HG02588 (cell line): ENCODE measurements around the gene CARD8.
A peak's percentile ranks its signal among the peaks of the same experiment; 100 is the strongest.
"Not testable (repeated sequence)": the region's sequence is repeated elsewhere in the genome, so short reads cannot be mapped to it uniquely, and the experiment has no call there.

Experiments
- ATAC-seq: cut with Tn5 transposase; IDR thresholded peaks from one replicate; pipeline ENCODE4 v1.9.1; 2021; ENCODE audit warnings: mild to moderate bottlenecking, moderate library complexity; ENCODE audit not compliant: unreplicated experiment

CARD8 gene

DNA sequence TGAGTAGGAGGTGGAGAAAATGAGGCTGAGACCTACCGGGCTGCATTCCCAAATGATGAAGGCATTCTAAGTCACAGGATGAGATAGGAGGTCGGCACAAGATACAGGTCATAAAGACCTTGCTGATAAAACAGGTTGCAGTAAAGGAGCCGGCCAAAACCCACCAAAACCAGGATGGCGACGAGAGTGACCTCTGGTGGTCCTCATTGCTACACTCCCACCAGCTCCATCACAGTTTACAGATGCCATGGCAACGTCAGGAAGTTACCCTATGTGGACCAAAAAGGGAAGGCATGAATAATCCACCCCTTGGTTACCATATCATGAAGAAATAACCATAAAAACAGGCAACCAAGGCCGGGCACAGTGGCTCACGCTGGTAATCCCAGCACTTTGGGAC is 9.6 kb upstream of the CARD8 start:
- ATAC-seq, result not testable (repeated sequence)

DNA sequence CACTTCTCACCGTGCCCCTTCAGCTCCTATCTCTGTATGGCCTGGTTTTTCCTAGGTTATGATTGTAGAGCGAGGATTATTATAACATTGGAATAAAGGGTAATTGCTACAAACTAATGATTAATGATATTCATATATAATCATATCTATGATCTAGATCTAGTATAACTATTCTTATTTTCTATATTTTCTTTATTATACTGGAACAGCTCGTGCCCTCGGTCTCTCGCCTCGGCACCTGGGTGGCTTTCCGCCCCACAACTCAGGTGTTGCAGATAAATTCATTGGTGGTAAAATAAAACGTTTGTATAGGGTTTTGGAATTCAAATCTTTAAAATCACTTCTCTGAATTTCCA is 4.6 kb upstream of the CARD8 start:
- not testable (repeated sequence) for ATAC-seq

DNA sequence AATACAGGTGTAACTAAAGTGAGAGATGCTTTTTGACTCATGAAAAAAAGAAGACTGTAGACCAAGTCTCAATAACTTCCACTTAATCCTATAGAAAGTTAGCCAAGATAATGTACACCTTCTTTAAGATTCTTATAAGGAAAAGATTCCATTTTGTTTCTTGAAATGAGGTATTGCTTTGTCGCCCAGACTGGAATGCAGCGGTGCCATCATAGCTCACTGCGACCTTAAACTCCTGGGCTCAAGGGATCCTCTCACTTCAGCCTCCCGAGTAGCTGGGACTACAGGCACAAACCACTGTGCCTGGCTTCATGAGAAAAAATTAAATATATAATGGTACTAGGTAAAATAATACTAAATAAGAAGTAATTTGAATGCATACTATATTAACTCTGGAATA is 3.3 kb upstream of the CARD8 start:
- not testable (repeated sequence) for ATAC-seq

DNA sequence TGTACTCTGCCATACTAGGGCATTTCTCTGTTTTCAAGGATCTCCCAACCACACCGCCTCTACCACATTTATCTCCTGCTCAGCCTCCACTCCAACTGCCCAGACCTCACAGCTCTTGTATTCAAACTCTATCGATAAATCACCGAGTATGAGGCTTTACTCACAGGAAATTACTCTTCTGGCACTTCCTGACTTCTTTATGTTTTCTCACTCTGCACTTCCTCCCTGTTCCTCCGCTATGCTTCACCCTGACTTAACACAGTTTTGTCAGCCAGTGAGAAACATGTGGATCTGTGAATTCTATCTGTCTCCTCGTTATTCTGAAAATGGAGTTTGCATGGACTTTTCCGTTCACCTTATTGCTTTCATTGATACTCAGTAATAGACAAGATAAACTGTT is 2.6 kb upstream of the CARD8 start:
- no peak for ATAC-seq

DNA sequence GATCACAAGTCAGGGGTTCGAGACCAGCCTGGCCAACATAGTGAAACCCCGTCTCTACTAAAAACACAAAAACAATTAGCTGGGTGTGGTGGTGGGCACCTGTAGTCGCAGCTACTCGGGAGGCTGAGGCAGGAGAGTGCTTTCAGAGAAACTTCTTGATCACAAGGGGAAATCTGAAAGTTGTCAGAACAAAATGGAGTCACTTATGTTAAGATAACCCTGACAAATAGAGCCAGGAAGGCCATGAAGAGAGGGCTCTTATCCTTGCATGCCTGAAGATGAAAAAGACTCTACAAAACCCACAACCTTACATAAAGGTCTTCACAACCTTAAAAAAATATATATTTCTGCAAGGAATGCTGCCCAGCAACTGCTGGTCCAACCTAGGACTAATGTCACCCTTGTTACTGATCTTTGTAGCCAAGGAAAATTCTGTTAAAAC is 1.2 kb downstream of the CARD8 start:
- no peak for ATAC-seq

DNA sequence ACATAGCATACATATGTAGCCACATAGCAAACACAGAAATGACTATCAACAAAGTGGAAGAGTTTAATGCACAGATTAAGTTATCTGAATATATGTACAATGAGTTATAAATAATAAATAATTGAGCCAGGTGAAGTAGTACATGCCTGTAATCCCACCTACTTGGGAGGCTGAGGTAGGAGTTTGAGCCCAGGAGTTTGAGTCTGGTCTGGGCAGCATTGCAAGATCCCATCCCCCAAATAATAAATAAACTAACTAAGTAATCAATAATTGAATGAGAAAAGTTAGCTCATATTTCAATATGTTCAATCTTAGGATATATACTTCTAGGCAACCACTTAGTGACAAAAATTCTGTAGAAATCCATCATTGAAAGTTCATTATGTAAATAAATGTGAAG is 1.7 kb downstream of the CARD8 start:
- ATAC-seq, result no peak

DNA sequence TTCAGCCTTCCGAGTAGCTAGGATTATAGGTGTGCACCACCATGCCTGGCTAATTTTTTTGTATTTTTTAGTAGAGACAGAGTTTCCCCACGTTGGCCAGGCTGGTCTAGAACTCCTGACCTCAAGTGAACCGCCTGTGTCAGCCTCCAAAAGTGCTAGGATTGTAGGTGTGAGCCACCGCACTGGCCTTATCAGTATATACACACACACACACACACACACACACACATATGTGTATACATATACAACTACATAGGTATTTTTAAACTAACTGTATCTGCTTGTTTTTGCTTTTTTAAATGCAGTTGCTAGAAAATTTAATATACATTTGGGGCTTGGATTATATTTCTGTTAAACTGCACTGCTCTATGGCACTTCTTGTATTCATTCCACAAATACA is 3.1 kb downstream of the CARD8 start:
- no peak for ATAC-seq

DNA sequence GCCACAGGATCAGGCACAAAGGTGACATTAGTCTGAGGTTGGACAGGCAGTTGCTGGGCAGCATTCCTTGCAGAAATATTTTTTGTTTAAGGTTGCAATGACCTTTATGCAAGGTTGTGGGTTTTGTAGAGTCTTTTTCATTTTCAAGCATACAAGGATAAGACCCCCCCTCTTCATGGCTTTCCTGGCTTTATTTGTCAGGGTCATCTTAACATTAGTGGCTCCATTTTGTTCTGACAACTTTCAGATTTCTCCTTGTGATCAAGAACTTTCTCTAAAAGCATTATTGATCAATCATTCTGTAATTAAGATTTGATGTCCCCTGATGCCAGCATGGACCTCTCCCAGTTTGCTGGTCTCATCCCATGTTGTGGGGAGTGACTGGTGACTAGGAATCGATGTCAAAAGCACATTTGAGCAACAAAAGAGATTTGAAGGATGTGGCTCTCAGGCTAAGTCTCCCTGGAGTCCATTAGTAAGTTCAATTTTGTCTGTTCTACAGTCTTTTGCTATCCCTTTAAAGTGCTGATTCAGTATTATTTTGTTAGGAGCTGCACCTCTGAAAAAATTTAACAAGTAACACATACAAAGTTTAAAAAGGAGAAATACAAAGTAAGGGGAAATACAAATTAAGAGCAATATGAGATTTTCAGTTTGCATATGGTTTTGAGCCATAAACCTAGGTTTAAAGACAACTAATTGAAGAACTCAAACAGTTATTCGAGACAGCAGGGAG is 5.3 kb downstream of the CARD8 start:
- ATAC-seq, result no peak

DNA sequence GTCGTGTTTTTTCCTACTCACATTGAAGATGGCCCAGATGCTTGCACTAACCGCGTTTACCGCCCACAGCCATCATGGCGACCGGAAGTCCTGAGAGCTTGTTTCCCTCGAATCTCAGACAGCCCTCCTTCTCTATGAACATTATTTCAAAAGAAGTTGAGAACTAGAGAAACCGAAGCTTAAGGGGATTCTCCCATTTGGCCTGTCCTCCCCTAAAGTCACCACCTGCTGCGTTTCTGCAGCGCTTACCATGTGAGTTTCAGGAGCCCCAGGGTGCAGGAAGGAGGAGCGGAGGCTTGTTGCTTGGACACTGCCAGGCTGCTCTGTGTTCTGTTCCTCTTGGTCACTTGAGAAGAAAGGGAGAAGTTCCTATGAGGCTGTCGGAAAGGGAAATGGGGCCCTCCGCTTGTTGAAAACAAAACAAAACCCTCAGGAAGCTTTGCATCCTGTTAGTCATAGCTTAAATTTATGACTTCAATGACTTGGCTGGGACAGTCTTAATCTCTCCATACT is 6.2 kb downstream of the CARD8 start:
- peak; percentile 82 for ATAC-seq

DNA sequence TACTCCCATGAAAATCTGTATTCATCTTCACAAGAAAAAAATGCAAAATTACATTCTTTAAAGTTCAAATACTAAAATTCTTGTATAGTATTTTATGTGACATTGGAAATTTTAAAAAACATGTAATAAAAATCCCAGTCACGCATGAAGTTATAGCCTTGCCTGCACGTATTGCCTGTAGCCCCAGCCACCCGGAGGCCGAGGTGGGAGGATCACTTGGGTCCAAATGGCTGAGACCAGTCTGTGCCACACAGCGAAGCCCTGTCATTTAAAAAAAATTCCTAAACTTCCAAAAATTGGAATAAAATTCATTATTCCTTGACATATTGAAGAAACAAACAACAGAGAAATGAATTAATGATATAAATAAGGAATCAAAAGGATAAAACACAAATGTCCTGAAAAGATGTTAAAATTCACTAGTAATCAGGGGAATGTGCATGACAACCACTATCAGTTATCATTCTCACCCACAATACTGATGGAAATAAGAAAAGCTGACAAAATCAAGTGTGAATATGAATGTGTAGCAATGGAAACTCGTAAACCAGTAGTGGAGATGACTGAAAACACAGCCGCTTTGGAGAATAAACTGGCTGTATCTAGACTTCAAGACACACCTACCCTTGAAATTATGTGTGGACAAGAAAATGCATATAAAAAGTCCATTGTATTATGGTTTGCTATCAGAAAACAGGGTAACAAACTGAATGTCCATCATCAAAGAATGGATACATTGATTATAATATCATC is 7.5 kb downstream of the CARD8 start:
- ATAC-seq, result no peak

DNA sequence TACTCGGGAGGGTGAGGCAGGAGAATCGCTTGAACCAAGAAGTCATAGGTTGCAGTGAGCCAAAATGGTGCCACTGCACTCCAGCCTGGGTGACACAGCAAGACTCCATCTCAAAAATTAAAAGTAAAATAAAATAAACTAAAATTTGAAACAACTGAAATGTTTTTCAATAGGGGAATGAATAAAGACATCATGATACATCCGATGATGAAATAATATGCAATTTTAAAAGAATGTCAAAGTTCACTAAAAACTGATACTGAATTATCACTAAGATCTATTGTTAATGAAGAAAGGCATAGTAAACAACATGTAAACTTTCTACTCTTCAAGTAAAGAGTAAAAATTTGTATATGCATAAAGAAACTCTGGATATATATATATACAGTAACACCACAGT is 8.5 kb downstream of the CARD8 start:
- ATAC-seq, result no peak

DNA sequence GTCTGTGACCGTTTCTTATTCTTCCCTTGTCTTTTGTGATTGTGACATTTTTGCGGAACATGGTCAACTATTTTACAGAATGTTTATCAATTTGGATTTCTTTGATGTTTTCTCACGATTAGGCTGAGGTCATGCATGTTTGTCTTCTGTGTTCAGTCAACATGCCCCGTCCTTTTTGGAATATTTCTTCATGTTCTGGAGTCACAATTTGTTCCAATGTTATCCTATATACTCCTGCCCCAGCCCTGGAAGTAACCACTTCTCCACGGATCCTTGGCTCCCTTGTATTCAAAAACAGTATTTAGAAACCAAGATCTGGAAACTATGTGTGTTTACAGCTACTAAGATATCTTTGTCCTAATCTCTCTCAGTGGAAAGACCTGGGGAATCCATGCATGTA is 9.6 kb downstream of the CARD8 start:
- no peak for ATAC-seq

DNA sequence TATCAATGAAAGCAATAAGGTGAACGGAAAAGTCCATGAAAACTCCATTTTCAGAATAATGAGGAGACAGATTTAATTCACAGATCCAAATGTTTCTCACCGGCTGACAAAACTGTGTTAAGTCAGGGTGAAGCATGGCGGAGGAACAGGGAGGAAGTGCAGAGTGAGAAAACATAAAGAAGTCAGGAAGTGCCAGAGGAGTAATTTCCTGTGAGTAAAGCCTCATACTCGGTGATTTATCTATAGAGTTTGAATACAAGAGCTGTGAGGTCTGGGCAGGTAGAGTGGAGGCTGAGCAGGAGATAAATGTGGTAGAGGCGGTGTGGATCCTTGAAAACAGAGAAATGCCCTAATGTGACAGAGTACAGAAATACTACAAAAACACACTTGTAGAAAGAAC is 11.4 kb downstream of the CARD8 start:
- ATAC-seq, result no peak

DNA sequence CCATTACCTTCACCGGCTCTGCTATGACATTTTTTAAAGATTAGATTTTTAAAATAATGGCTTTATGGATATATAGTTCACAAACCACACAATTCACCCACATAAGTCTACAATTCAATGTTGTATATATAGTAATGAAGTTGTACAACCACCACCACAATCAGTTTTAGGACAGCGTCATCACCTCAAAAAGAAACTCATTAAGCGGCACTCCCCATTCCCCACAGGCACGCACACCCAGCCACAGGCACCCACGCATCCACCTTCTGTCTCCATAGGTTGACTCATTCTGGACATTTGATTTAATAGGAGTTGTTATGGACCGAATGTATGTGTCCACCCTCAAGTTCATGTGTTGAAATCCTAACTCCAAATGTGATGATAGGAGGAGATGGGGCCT is 13.9 kb downstream of the CARD8 start:
- ATAC-seq, result not testable (repeated sequence)

DNA sequence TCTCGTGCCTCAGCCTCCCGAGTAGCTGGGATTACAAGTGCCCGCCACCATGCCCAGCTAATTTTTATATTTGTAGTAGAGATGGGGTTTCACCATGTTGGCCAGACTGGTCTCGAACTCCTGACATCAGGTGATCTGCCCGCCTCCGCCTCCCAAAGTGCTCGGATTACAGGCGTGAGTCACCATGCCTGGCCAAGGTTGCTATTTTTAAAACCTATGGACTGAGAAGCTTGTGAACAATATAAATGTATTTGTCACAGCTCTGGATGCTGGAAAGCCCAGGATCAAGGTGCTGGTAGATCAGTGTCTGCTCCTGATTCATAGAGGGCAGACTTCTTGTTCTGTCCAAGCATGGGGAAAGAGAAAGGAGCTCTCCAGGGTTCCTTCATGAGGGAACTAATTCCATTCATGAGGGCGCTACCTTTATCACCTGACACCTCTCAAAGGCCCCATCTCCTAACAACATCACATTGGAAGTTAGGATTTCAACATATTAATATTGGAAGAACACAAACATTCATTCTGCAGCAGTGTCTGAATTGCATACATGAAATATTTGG is 16.1 kb downstream of the CARD8 start:
- no peak for ATAC-seq

DNA sequence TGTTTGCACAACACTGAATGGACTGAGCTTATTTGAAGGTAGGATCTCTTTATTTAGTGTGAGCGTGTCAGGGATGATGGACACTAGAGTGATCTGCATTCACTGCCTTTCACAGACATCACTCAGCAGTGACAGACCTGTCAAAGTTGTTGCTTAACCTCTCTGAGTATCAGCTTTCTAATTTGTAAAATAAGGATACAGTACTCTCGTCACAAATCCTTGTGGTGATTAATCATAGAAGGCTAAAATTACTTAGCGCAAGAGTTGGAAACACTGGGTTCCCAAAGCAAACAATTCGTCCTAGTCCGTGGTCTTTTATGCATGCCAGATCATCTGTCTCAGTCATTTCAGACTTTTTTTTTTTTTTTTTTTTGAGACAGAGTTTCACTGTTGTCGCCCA is 16.6 kb downstream of the CARD8 start:
- ATAC-seq, result no peak

DNA sequence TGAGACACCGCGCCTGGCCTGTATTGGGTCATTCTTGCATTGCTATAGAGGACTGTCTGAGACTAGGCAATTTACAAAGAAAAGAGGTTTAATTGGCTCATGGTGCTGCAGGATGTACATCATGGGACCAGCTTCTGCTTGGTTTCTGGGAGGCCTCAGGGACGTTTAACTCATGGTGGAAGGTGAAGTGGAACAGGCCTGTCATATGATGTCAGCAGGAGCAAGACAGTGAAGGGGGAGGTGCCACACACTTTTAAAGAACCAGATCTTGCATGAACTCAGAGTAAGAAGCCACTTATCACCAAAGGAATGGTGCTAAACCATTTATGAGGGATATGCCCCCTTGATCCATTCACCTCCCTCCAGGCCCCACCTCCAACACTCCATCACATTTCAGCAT is 18.7 kb downstream of the CARD8 start:
- ATAC-seq, result no peak

DNA sequence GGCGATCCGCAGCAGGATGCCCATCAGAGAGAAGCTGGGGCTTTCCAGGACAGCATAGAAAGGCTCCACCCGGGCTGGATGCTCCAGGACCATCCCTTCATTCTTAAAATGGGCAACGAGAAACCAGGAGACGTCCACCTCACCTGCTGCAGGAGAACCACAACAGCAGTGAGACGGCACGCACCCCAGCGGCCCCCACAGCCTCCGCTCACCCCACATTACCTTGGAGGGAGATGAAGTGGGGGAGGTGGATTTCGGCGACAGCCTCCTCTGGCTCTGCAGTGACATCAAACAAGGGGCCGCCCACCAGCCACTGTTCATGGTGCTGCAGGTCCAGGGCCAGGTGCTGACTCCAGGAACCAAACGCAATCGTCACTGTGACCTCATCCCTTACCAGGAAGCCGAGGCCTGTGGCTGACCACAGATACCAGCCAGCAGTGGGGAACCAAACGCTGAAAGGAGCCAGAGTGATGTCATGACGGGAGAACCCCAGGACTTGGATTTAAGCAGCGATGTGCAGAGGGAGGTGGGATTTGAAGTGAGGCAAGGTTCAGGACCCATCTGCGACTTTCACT is 25.1 kb downstream of the CARD8 start:
- no peak for ATAC-seq

DNA sequence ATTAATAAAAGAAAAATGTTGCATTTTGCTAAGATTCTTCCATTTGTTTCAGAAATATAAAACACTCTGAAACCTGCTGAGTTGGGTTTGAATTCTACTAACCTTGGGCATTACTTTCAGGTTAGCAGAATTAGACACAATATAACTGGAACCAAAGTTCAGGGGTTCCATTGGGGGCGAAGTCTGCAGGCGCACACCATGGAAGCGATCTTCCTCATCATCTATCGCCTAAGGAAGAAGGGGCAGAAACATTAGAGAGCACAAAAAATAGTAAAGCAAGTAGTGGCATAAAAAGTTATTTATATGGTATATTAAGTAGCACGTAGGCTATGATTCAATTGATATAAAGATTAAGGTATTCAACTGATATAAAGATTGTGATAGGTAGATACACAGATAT is 34.1 kb downstream of the CARD8 start:
- ATAC-seq, result no peak

DNA sequence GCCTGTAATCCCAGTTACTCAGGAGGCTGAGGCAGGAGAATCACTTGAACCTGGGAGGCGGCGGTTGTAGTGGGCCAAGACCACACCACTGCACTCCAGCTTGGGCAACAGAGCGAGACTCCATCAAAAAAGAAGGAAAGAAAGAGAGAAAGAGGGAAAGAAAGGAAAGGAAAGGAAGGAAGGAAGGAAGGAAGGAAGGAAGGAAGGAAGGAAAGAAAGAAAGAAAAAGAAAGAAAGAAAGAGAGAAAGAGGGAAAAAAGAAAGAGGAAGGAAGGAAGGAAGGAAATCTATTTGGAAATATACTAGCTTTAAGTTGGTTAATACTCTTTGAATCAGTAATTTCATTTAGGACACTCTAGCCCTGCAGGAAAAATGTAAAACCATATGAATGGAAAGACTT is 34.9 kb downstream of the CARD8 start:
- ATAC-seq, result not testable (repeated sequence)

DNA sequence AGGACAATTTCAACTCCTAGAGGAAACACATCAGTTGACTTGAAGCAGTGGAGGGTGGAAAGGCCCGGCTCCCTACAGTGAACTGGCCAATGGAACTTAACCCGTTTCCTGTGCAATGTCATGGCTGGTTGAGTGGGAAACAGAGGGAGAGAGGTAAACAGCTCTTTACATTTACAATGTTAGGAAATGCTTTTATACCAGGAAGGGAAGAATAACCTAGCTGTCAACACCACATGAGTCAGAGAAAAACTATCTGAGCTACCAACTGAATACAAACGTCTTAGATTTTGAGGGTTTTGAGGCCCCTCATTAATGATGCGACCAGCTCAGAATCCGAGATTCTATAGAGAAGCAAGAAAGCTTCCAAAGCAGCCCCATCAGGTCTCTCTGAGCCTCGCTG is 36.7 kb downstream of the CARD8 start:
- no peak for ATAC-seq

DNA sequence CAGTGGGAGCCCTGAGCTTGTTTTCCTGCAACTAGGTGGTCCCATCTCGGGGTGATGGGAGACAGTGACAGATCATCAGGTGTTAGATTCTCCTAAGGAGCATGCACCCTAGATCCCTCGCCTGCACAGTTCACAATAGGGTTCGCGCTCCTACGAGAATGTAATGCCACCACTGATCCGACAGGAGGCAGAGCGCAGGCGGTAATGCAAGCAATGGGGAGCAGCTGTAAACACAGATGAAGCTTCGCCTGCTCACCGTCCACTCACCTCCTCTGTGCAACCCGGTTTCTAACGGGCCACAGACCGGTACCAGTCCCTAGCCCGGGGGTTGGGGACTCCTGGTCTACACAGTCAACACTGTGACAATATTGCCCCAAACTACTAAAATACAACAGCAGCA is 38.8 kb downstream of the CARD8 start:
- ATAC-seq, result no peak
